HL-60 (cell line): ENCODE data around the gene TUBB4A.

Experiments used
- DNase-seq, 2 experiments: peaks; one replicate each; pipeline ENCODE4 v3.0.0-alpha.2; 2010 to 2020; ENCODE audit warnings: low read depth in 1 of 2, low spot score in 1 of 2
- H3K27ac ChIP-seq: fragments of 250-450 bp; sonication (Bioruptor Pico); replicated peaks from 2 replicates; pipeline ENCODE4 v1.5.1; 2020; ENCODE audit warnings: mild to moderate bottlenecking, moderate library complexity
- H3K27me3 ChIP-seq: fragments of 250-450 bp; sonication (Bioruptor Pico); 2 replicates; pipeline ENCODE4 v1.5.1; 2021; ENCODE audit warnings: mild to moderate bottlenecking, moderate library complexity; ENCODE audit not compliant: insufficient read depth, poor library complexity, severe bottlenecking
- H3K4me3 ChIP-seq: replicated peaks from 2 replicates; pipeline ENCODE4 v1.5.1; 2011; ENCODE audit warnings: mild to moderate bottlenecking, control low read depth, low read length; ENCODE audit not compliant: insufficient read depth
- CTCF ChIP-seq: IDR thresholded peaks from one replicate; pipeline ENCODE4 v1.5.1; 2011; ENCODE audit warnings: low read length, control low read depth, inconsistent platforms; ENCODE audit not compliant: insufficient read depth
- GABPA ChIP-seq: IDR thresholded peaks from 2 replicates; pipeline ENCODE4 v1.6.1; 2012; ENCODE audit warnings: low read depth
- POLR2AphosphoS5 ChIP-seq: IDR thresholded peaks from 2 replicates; pipeline ENCODE4 v1.6.1; 2012; ENCODE audit warnings: low read depth
- REST ChIP-seq: IDR thresholded peaks from 2 replicates; pipeline ENCODE4 v1.6.1; 2012; ENCODE audit warnings: low read depth; ENCODE audit not compliant: insufficient replicate concordance
- SPI1 ChIP-seq: IDR thresholded peaks from 2 replicates; pipeline ENCODE4 v1.6.1; 2012; ENCODE audit warnings: low read depth, mild to moderate bottlenecking, borderline replicate concordance

TUBB4A gene

GRCh38 chr19:6455924-6456323 lies 46.2 kb downstream of the TUBB4A start:
- no peak for DNase-seq
- TF ChIP-seq REST (no peak), POLR2AphosphoS5 (no peak), GABPA (no peak), SPI1 (no peak), CTCF (no peak)
- Histone ChIP-seq H3K27me3 (no peaks in the 10 kb centered on the region), H3K4me3 (no peak overlapping the region), H3K27ac (no peak overlapping the region)

- Histone ChIP-seq H3K27me3 (no peaks in the 10 kb centered on the region), H3K4me3 (no peak overlapping the region), H3K27ac (no peak overlapping the region)
- no peak for DNase-seq
- TF ChIP-seq SPI1 (no peak), POLR2AphosphoS5 (no peak), GABPA (no peak), REST (no peak), CTCF (no peak)
These were observed 48.1 kb downstream of the TUBB4A start for GRCh38 chr19:6453951-6454565.

GRCh38 chr19:6452899-6453298 lies 49.2 kb downstream of the TUBB4A start:
- no peak for DNase-seq
- Histone ChIP-seq H3K4me3 (no peak overlapping the region), H3K27me3 (no peaks in the 10 kb centered on the region), H3K27ac (no peak overlapping the region)
- no peak for TF ChIP-seq GABPA
- no peak for TF ChIP-seq POLR2AphosphoS5
- no peak for TF ChIP-seq CTCF
- no peak for TF ChIP-seq REST
- no peak for TF ChIP-seq SPI1
